Central memory CD8-positive, alpha-beta T cell (primary cell): Measurements from ENCODE around the gene AAGAB.
"Not testable (repeated sequence)": the region's sequence is repeated elsewhere in the genome, so short reads cannot be mapped to it uniquely, and the experiment has no call there.

ENCODE experiments used
- ATAC-seq: fragments of 150-1000 bp; cut with Tn5 transposase; replicated peaks from 2 replicates; pipeline ENCODE4 v1.10.0; 2022; ENCODE audit warnings: mild to moderate bottlenecking, moderate FRiP score, moderate number of reproducible peaks; ENCODE audit not compliant: poor library complexity, severe bottlenecking; ENCODE audit errors: extremely low read depth
- DNase-seq, 2 donors: peaks; one replicate each; pipeline ENCODE4 v3.0.0; 2021; ENCODE audit warnings: low spot score in 2 of 2
- H3K27ac Mint-ChIP-seq: one replicate; pipeline ENCODE4 v1.8.0; 2022; ENCODE audit warnings: low read depth, mild to moderate bottlenecking, moderate library complexity, mixed read lengths
- H3K27me3 Mint-ChIP-seq: one replicate; pipeline ENCODE4 v1.8.0; 2022; ENCODE audit warnings: mixed read lengths
- H3K36me3 Mint-ChIP-seq: one replicate; pipeline ENCODE4 v1.8.0; 2022; ENCODE audit warnings: mild to moderate bottlenecking, moderate library complexity, mixed read lengths; ENCODE audit not compliant: insufficient read depth
- H3K4me1 Mint-ChIP-seq: one replicate; pipeline ENCODE4 v1.8.0; 2022; ENCODE audit warnings: mixed read lengths
- H3K4me3 Mint-ChIP-seq: one replicate; pipeline ENCODE4 v1.8.0; 2022; ENCODE audit warnings: mild to moderate bottlenecking, moderate library complexity, mixed read lengths
- H3K9me3 Mint-ChIP-seq: one replicate; pipeline ENCODE4 v1.8.0; 2022; ENCODE audit warnings: mixed read lengths

The AAGAB gene

GRCh38 chr15:67153044-67153443, 101.4 kb downstream of the AAGAB start:
- not testable (repeated sequence) for H3K9me3 Mint-ChIP-seq, H3K4me3 Mint-ChIP-seq, H3K27me3 Mint-ChIP-seq, DNase-seq, H3K27ac Mint-ChIP-seq, ATAC-seq
- Mint-ChIP-seq H3K36me3 (peaks cover 11% of the 10 kb centered on the region), H3K4me1 (peaks cover 71% of the 10 kb centered on the region)

- peaks cover 7% of the 10 kb centered on the region for H3K36me3 Mint-ChIP-seq
- H3K4me1 Mint-ChIP-seq, result peaks cover 71% of the 10 kb centered on the region
- no peak overlapping the region for H3K27ac Mint-ChIP-seq
- H3K4me3 Mint-ChIP-seq, result no peak overlapping the region
- ATAC-seq, result no peak
- no peaks in the 10 kb centered on the region for H3K27me3 Mint-ChIP-seq
- no peak for DNase-seq
- H3K9me3 Mint-ChIP-seq, result no peaks in the 10 kb centered on the region
Measured at GRCh38 chr15:67152429-67152828, 102.0 kb downstream of the AAGAB start.
